Fibroblast of mammary gland (primary cell): Measurements from ENCODE around the gene PLXNB2.

Experiments
- DNase-seq: peaks from one replicate; pipeline ENCODE4 v3.0.0-alpha.2; 2010; ENCODE audit warnings: low read depth
- H3K4me3 ChIP-seq: 2 replicates; pipeline ENCODE4 v1.5.1; 2011; ENCODE audit warnings: low read depth, mild to moderate bottlenecking, low read length, moderate library complexity; ENCODE audit not compliant: control insufficient read depth
- TF ChIP-seq, protein P1 (sequence below): conservative IDR thresholded peaks from 2 replicates; pipeline ENCODE4 v1.5.1; 2011; ENCODE audit warnings: low read depth, low read length, inconsistent platforms; ENCODE audit not compliant: control insufficient read depth, insufficient read depth

The PLXNB2 gene

DNA sequence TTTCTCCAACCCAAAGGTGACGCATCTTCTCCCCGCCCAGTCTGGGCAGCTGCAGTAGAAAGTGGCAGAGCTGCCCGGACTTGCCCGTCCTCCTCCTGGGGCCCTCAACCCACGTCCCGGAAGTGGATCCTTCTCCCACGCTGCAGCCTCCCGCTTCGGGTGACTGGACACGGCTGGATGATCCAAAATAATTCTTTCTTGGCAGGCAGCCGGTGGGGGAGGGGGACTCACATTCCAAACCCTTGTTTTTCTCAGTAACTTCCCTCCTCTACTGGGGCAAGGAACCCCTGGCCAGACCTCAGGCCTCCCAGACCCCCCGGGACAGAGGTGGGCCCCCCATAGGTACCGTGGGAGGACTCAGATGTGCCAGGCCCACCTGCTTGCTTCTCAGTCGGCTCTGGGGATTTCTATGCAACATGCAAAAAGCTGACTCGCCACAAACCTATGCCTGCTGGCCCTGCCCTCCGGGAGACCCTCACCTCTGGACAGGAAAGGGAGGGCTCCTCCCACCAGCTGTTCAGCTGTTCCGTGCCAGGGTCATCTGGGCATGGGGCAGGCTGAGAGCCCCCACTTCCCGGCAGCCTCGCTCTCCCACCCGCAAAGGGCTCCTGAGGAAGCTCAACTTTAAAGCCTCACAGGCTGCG is 1.4 kb downstream of the PLXNB2 start:
- H3K4me3 ChIP-seq, result peak overlapping the region; percentile 77
- DNase-seq, result peak; percentile 94
- TF ChIP-seq, protein P1, sequence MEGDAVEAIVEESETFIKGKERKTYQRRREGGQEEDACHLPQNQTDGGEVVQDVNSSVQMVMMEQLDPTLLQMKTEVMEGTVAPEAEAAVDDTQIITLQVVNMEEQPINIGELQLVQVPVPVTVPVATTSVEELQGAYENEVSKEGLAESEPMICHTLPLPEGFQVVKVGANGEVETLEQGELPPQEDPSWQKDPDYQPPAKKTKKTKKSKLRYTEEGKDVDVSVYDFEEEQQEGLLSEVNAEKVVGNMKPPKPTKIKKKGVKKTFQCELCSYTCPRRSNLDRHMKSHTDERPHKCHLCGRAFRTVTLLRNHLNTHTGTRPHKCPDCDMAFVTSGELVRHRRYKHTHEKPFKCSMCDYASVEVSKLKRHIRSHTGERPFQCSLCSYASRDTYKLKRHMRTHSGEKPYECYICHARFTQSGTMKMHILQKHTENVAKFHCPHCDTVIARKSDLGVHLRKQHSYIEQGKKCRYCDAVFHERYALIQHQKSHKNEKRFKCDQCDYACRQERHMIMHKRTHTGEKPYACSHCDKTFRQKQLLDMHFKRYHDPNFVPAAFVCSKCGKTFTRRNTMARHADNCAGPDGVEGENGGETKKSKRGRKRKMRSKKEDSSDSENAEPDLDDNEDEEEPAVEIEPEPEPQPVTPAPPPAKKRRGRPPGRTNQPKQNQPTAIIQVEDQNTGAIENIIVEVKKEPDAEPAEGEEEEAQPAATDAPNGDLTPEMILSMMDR, result no peak

DNA sequence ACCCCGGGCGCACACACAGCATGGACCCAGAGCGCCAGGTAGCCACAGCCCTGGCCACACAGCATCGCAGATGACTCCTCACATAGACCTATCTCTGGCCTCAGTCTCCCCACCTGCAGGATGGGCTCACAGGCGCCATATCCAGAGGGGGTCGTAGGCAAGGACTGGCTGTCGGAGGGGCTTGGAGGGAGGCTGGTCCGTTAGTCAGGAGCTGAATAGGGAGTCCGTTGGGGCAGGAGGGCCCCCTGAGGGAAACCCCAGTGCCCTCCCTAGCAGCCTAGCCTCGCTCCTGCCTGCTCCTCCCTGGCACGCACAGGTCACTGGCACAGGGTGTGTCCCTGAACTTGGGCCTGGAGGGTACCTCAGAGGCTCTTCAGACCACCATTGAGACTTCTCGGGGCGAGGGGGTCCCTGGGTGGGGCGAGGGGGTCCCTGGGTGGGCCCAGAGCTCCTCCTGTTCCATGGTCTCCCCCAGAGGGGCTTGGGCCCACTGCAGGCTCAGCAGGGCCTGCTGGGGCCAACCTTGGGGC is 2.0 kb downstream of the PLXNB2 start:
- TF ChIP-seq, protein P1, result no peak
- no peak for DNase-seq
- H3K4me3 ChIP-seq, result peak overlapping the region; percentile 77

DNA sequence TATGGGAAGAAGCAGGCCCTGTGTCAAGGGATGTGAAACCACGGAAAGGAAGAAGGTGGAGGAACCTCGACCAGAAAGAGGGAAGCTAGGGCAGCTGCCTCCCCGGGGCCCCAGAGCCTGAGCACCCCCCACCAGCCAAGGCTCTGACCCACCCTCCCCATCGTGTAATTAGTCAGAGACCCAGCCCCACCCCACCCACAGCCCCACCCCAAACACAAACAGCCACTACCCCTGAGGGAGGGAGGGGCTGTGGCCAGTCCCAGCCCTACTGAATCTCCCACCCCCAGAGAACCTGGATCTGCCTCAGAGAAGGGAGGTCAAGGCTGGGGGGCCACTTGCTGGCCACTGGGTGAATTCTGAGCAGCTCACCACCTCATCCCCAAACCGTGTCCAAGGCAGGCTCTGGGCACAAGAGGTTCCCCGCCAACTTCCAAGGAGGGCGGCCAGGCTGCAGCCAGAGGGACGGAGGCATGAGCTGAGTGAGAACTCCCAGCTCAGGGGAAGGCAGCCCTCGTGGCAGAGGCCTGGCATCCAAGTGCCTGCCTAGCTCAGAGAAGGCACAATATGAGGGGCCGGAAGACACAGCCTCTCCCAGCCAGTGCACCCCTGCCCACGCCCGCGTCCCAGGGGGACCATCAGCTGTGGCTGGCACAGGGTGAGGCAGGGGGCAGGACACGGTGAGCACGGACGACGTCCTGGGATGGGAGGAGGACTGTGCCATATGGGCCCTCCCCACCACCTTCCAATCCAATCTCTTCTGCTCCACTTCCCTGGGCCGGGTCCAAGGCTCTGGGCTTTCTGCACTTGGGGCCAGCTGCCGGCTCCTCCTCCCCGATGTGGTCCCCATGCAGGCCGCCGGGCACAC is 2.7 kb downstream of the PLXNB2 start:
- peak overlapping the region; percentile 4 for H3K4me3 ChIP-seq
- DNase-seq, result peak; percentile 46
- TF ChIP-seq, protein P1, result no peak

DNA sequence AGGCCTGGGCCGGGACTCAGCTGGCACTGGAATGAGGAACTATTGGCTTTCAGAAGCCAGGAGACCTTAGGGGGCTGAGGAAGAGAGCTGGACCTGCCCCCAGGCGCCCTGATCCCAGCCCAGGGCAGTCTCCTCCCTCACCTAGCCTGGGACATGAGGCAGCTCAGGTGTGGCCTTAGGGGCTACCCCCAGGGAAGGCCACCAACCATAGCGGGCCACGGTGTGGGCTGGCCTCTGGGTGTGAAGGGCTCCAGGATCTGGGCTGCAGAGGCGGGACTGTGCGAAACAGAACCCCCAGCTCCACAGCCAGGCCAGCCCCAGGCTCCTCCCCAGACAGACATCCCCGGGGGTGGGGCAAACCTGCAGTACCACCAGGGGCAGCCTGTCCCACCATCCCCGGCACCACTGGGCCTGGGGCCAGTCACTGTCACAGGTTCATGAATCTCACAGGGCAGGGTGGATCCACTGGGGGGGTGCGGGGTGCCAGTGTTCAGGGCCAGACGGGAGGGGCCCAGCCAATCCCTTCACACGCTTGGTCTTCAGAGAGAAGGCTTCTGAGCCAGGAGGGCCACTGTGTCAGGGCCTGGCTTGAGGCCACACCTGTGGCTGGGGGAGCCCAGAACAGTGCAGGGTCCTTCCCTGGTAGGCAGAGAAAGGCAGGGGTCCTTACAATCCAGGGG is 3.5 kb downstream of the PLXNB2 start:
- H3K4me3 ChIP-seq, result no peak overlapping the region
- TF ChIP-seq, protein P1, result no peak
- peak; percentile 19 for DNase-seq

DNA sequence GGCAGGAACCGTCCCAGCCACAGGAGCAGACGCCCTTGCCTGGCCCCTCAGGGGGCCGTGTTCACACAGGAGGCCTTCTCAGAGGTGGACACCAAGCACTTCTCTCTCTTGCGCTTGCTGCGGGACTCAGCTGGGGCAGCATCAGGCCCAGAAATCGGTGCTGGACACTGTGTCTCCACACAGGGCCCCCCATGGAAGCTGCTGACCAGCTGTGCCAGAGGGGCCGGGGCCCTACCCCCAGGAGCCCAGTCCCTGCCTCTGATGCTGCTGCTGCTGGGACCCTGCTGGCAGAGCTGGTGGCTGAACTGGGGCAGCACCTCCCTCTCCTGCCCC is 4.0 kb downstream of the PLXNB2 start:
- TF ChIP-seq, protein P1, result no peak
- DNase-seq, result no peak
- H3K4me3 ChIP-seq, result no peak overlapping the region

DNA sequence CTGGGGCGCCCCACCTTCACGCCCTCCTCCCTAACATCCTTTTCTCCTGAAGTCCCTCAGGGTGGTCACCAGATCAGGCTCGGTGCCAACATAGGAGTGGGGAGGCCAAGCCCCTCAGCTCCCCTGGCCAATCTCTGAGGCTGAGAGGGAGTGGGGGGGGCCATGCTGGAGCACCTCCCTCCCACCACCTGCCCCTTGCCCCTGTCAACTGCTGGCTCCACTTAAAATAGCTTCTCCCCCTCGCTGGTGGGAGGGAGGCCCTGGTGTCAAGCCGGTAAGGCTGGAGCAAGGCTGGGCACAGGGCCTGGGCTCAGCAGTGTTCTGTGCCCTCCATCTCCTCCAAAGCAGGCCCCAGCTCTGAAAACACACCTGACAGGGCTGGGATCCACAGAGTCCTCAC is 4.9 kb downstream of the PLXNB2 start:
- DNase-seq, result no peak
- H3K4me3 ChIP-seq, result no peak overlapping the region
- TF ChIP-seq, protein P1, result no peak
